Measurements from ENCODE around the gene LSM7.
"Not testable (repeated sequence)": the region's sequence is repeated elsewhere in the genome, so short reads cannot be mapped to it uniquely, and the experiment has no call there.

LSM7 gene

GRCh38 chr19:2291185-2291751 is 37.1 kb downstream of the LSM7 start:
- DNase-seq = no peak

- DNase-seq = peak; percentile 37
Measured at GRCh38 chr19:2290441-2291184, 37.8 kb downstream of the LSM7 start.

GRCh38 chr19:2289714-2290435 is 38.5 kb downstream of the LSM7 start:
- peak; percentile 63 for DNase-seq

GRCh38 chr19:2288818-2289713 is 39.3 kb downstream of the LSM7 start:
- no peak for DNase-seq

- no peak for DNase-seq
Measured at GRCh38 chr19:2288338-2288817, 40.0 kb downstream of the LSM7 start.

- DNase-seq = no peak
Measured at GRCh38 chr19:2287585-2288337, 40.6 kb downstream of the LSM7 start.

- no peak for DNase-seq
Measured at GRCh38 chr19:2286402-2287140, 41.8 kb downstream of the LSM7 start.

GRCh38 chr19:2283835-2284507 is 44.4 kb downstream of the LSM7 start:
- DNase-seq = no peak

- DNase-seq = no peak
Measured at GRCh38 chr19:2282862-2283237, 45.5 kb downstream of the LSM7 start.

GRCh38 chr19:2282062-2282861 is 46.1 kb downstream of the LSM7 start, which contains the start of gene PEAK3:
PEAK3 (minus strand) TSS chr19:2282175; CDS start chr19:2280931, 1,244 bp downstream.
- DNase-seq = peak; percentile 37

- DNase-seq = not testable (repeated sequence)
Measured at GRCh38 chr19:2281265-2282061, 46.9 kb downstream of the LSM7 start.

- DNase-seq = no peak
Measured at GRCh38 chr19:2280633-2281264, 47.6 kb downstream of the LSM7 start.

- DNase-seq = no peak
Measured at GRCh38 chr19:2278459-2279158, 49.8 kb downstream of the LSM7 start.

GRCh38 chr19:2277138-2277537 is 51.2 kb downstream of the LSM7 start:
- DNase-seq = no peak

- no peak for DNase-seq
Measured at GRCh38 chr19:2276429-2276986, 51.9 kb downstream of the LSM7 start.

- DNase-seq = no peak
Measured at GRCh38 chr19:2275588-2276428, 52.6 kb downstream of the LSM7 start.

Data from stimulated activated CD4-positive, alpha-beta T cell treated with anti-CD3 and anti-CD28 coated beads, Interleukin-15, amount 100 ng/mL, for 24 hours (primary cell).